ENCODE results near the gene TMA16. TPM values are rescaled to one million over a fixed set of nuclear protein-coding genes. Genes with fewer than 3 reads are reported as not detected.

TMA16 gene
- total RNA-seq, 1 experiment from 2014 or later: 56.3 TPM

- DNase-seq (ENCODE audit: low read depth): no peak
These were observed 64.1 kb downstream of the TMA16 start for GRCh38 chr4:163558539-163559044.

DNA sequence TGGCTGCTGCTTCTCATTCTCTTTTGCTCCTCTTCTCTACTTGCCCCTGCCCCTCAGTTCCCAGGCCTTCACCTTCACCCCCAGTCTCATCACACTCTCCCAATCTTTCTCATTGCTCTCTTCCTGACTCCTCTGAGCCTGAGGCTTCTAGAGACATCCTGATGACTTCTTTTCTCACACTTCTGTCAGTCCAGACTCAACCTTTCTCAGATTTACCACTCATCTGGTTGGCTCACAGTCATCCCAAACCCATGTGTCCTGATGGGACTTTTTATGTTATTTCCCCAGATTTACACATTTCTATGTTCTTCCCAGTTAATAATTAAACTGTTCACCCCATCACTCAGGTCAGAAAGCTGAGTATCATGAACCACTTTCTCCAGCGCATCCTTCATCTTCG is 68.0 kb downstream of the TMA16 start:
- DNase-seq (ENCODE audit: low read depth): no peak

- no peak for DNase-seq (ENCODE audit: low read depth)
These were observed 69.1 kb downstream of the TMA16 start for GRCh38 chr4:163563592-163563991.

DNA sequence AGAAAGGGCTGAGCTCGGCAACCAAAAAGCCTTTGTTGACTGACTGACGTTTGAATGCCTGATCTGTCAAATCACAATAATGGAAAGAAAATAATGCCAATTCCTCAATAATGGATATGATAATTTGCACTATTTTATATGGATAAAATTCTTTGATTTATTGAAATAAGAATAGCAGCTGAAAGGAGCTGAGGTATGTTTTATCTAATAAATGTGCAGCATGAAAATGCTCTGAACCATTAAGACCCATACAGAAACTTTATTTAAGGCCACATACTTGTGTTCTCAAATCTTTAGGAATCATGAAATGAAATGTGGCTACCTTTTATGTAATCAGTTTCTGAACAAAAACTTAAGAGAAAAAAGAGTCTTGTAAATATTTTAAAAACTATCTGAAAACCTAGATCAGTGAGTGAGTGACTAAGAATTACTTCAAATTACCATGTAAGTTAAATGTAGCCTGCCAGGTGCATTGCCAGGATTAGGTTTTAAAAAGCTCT is 69.8 kb downstream of the TMA16 start:
- no peak for DNase-seq (ENCODE audit: low read depth)

GRCh38 chr4:163565226-163566135 is 71.0 kb downstream of the TMA16 start:
- no peak for DNase-seq (ENCODE audit: low read depth)

DNA sequence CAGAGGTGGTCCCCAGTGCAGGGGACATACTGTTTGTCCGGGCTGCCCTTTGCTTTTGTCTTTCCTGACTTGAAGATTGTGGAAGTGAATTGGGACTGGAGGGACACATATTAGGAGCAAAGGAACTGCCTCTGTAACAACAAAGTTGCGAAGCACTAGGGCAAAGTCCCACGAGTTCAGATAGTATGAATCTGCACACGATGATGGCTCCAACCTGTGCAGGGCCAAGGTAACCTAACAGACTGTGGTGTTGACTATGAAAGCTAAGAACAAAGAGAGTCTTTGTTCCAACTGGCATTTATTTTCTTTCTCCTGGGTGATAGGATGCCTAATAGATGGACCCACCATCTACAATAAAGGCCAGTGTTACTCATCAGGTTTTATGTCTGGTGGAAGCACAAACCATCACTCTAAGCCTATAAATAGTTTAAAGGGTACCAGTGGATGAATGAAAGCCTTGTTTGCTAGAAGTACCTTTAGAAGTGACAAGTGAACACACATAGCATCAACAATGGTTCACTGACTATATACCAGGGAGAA is 71.8 kb downstream of the TMA16 start:
- peak; percentile 48 for DNase-seq (ENCODE audit: low read depth)

DNA sequence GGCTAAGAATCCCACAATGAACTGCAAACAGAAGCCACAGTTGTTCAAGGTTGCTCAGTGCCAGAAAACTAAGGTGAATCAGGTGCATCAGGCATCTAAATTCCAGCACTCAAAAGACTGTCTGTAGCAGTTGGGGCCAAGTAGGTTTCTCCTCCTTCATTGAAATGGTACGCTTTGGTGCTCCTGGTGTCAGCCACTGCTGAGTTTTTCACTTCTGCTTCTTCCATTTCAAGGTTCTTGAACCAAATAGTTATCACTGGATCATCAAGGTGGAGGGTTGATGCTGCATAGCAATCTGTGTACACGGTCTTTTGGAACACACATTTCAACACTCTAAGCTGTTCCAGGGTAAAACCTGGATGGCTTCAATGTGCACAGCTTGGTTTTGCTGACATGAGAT is 74.4 kb downstream of the TMA16 start:
- no peak for DNase-seq (ENCODE audit: low read depth)

Other genes starting within 250 kb of the TMA16 start
- gene NPY1R, start 162.1 kb upstream of the TMA16 start, total RNA-seq (2014; rRNA removed; shearing (Covaris generic)): 0.20 and 0.27 TPM in 2 replicates
- 0.20 TPM in 1 of 2 replicates, not detected in the other for gene NPY5R, start 150.8 kb upstream of the TMA16 start, total RNA-seq (2014; rRNA removed; shearing (Covaris generic))
- gene TKTL2, start 20.9 kb upstream of the TMA16 start, total RNA-seq (2014; rRNA removed; shearing (Covaris generic)): not detected in 2 replicates